Activated CD4-positive, alpha-beta T cell treated with anti-CD3 and anti-CD28 coated beads, Interleukin-10, Interleukin-2, amounts not matched to agents 100 ng/mL and 50 ng/mL, durations not matched to agents 16 hours and 8 hours (primary cell): ENCODE results near the gene OR4K17.
"Not testable (repeated sequence)": the region's sequence is repeated elsewhere in the genome, so short reads cannot be mapped to it uniquely, and the experiment has no call there.

Source experiments
- DNase-seq: peaks from one replicate; pipeline ENCODE4 v3.0.0-alpha.2; 2020

Gene OR4K17

GRCh38 chr14:20110438-20110837 is at the start of gene OR4K17:
Gene OR4K17 (plus strand): TSS chr14:20110739. CDS start chr14:20117500, 6,761 bp downstream.
- DNase-seq, result no peak

GRCh38 chr14:20092050-20092449 is 18.5 kb upstream of the OR4K17 start:
- DNase-seq, result no peak

GRCh38 chr14:20093442-20093841 is 17.1 kb upstream of the OR4K17 start:
- no peak for DNase-seq

- DNase-seq, result not testable (repeated sequence)
These were observed 11.4 kb upstream of the OR4K17 start for GRCh38 chr14:20098926-20099770.

- no peak for DNase-seq
These were observed 1.8 kb downstream of the OR4K17 start for GRCh38 chr14:20112321-20112720.

- no peak for DNase-seq
These were observed 6.2 kb downstream of the OR4K17 start for GRCh38 chr14:20116748-20117147.

GRCh38 chr14:20118795-20119194 is 8.3 kb downstream of the OR4K17 start:
- no peak for DNase-seq

- no peak for DNase-seq
These were observed 28.0 kb downstream of the OR4K17 start, which contains the start of gene OR4N5 for GRCh38 chr14:20138520-20138919. Gene OR4N5 (plus strand): TSS chr14:20138820. CDS start chr14:20143736, 4,916 bp downstream.

GRCh38 chr14:20143911-20144310 is 33.4 kb downstream of the OR4K17 start:
- DNase-seq, result peak; percentile 1

GRCh38 chr14:20144820-20145219 is 34.3 kb downstream of the OR4K17 start:
- DNase-seq, result no peak

- no peak for DNase-seq
These were observed 53.9 kb downstream of the OR4K17 start for GRCh38 chr14:20164462-20164861.

- no peak for DNase-seq
These were observed 56.6 kb downstream of the OR4K17 start for GRCh38 chr14:20167091-20167490.

- not testable (repeated sequence) for DNase-seq
These were observed 59.3 kb downstream of the OR4K17 start for GRCh38 chr14:20169852-20170251.
